ENCODE measurements around the gene ANKRD55. TPM values are rescaled to one million over a fixed set of nuclear protein-coding genes. Genes with fewer than 3 reads are reported as not detected.

The ANKRD55 gene
- total RNA-seq, 5 donors from 2014 or later (not counting 1 experiment from before 2014, with no cell fraction given): 2.8 to 19.9 (median 3.4) TPM

DNA sequence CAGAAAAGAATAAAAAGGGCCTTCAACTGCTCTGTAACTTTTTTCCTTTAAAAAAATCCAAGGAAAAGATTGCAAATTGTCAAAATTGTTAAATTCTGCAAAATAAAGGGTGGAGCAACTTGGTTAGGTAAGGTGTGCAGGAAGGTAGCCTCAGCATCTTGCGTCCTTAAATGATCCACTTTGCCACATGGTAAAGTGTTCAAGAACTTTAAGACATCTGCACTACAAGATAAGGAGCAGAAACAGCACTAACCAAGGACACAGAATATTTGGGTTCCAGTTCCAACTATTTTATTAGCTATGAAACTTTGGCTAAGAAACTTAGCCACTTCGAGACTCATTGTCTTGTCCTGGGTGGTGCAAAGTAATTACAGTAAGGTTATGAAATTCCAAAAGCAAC is 53.7 kb downstream of the ANKRD55 start:
- CTCF ChIA-PET: no interaction called here
- peaks cover 2 to 8% (median 4%) of the 10 kb centered on the region in 3 donors for H3K4me1 Mint-ChIP-seq
- H3K4me3 Mint-ChIP-seq: no peak overlapping the region
- H3K9me3 Mint-ChIP-seq: no peaks in the 10 kb centered on the region
- ATAC-seq (replicated peaks in 1 of 4): no peak
- POLR2A ChIA-PET: no interaction called here
- Histone ChIP-seq H3K36me3 (ENCODE audit: control insufficient read depth in 2 of 2, extremely low read depth in 1 of 2, insufficient read depth in 1 of 2, low read length in 1 of 2) (no peaks in the 10 kb centered on the region), H3K4me3 (ENCODE audit: control insufficient read depth in 1 of 2, extremely low read depth in 1 of 2, low read length in 1 of 2) (no peak overlapping the region), H3K27ac (ENCODE audit: low read length) (no peak overlapping the region), H3K4me1 (ENCODE audit: control insufficient read depth in 1 of 2, extremely low read depth in 1 of 2, insufficient read depth in 2 of 2, low read length in 2 of 2) (no peaks in the 10 kb centered on the region), H3K9me3 (no peaks in the 10 kb centered on the region), H3K27me3 (replicated peaks in 1 of 2; ENCODE audit: control insufficient read depth in 2 of 2, extremely low read depth in 1 of 2, insufficient read depth in 2 of 2, low read length in 1 of 2) (no peaks in the 10 kb centered on the region)
- no peak for DNase-seq
- no peaks in the 10 kb centered on the region for H3K36me3 Mint-ChIP-seq
- no peaks in the 10 kb centered on the region for H3K27me3 Mint-ChIP-seq
- no peak overlapping the region for H3K27ac Mint-ChIP-seq
- WGBS (ENCODE audit: insufficient coverage): no CpG with 5 or more reads among the region's 2 CpGs

DNA sequence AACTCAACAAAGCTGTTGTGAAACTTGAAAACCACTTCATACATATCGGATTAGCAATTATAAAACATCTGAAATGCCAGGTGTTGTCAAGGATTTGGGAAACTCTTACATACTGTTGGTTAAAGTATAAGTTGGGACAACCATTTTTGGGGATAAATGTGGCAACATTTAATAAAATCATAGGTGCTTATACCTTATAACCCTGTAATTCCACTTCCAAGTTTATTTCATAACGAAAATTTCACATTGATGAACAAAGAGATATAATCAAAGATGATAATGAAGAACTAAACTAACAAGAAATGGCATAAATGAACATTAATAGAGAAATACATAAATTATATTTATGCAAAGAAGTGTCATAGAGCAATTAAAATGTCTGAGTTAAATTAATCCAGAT is 54.3 kb downstream of the ANKRD55 start:
- Mint-ChIP-seq H3K9me3 (no peaks in the 10 kb centered on the region), H3K4me1 (peaks cover 2 to 8% (median 4%) of the 10 kb centered on the region in 3 donors), H3K27me3 (no peaks in the 10 kb centered on the region), H3K36me3 (no peaks in the 10 kb centered on the region), H3K4me3 (no peak overlapping the region), H3K27ac (no peak overlapping the region)
- POLR2A ChIA-PET: no interaction called here
- Histone ChIP-seq H3K27me3 (replicated peaks in 1 of 2; ENCODE audit: control insufficient read depth in 2 of 2, extremely low read depth in 1 of 2, insufficient read depth in 2 of 2, low read length in 1 of 2) (no peaks in the 10 kb centered on the region), H3K4me1 (ENCODE audit: control insufficient read depth in 1 of 2, extremely low read depth in 1 of 2, insufficient read depth in 2 of 2, low read length in 2 of 2) (no peaks in the 10 kb centered on the region), H3K36me3 (ENCODE audit: control insufficient read depth in 2 of 2, extremely low read depth in 1 of 2, insufficient read depth in 1 of 2, low read length in 1 of 2) (no peaks in the 10 kb centered on the region), H3K4me3 (ENCODE audit: control insufficient read depth in 1 of 2, extremely low read depth in 1 of 2, low read length in 1 of 2) (no peak overlapping the region), H3K27ac (ENCODE audit: low read length) (no peak overlapping the region), H3K9me3 (no peaks in the 10 kb centered on the region)
- DNase-seq (no peak), ATAC-seq (replicated peaks in 1 of 4) (no peak)
- CTCF ChIA-PET: no interaction called here
- WGBS (ENCODE audit: insufficient coverage): no CpG with 5 or more reads among the region's 2 CpGs

DNA sequence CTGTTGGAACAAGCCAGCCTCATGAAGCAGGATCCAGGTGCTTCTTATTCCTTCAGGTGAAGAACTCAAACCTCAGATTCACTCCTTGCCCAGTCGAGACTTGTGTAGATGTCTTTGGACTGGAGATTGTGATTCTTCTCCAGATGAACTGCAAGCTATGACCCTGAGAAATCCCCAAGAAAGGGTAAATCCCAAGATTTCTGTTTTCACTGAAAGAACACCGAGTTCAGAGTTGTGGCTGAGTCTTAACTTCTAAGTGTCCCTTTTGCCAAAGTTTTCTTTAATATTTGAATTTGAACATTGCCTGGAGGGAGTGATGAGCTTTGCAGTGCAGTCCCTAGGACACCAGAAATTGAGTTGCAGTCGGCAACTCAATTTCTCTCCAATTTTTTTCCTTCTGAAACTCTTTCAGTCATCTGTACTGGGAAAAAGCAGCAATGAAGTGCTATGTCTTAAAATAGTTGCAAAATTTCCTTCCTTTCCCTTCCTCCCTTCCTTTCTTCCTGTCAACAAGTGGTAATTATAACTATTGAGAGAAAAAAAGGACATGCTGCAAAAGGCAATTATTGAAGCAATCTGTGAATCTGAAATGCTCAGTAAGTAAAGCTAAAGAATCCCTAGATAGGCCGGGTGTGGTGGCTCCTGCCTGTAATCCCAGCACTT is 56.1 kb downstream of the ANKRD55 start:
- peaks cover 10 to 19% (median 14%) of the 10 kb centered on the region in 3 donors for H3K4me1 Mint-ChIP-seq
- no peaks in the 10 kb centered on the region for H3K36me3 Mint-ChIP-seq
- Histone ChIP-seq H3K27me3 (replicated peaks in 1 of 2; ENCODE audit: control insufficient read depth in 2 of 2, extremely low read depth in 1 of 2, insufficient read depth in 2 of 2, low read length in 1 of 2) (no peaks in the 10 kb centered on the region), H3K4me1 (ENCODE audit: control insufficient read depth in 1 of 2, extremely low read depth in 1 of 2, insufficient read depth in 2 of 2, low read length in 2 of 2) (peaks cover 0 to 7% of the 10 kb centered on the region in 2 experiments), H3K27ac (ENCODE audit: low read length) (no peak overlapping the region), H3K4me3 (ENCODE audit: control insufficient read depth in 1 of 2, extremely low read depth in 1 of 2, low read length in 1 of 2) (no peak overlapping the region), H3K9me3 (no peaks in the 10 kb centered on the region), H3K36me3 (ENCODE audit: control insufficient read depth in 2 of 2, extremely low read depth in 1 of 2, insufficient read depth in 1 of 2, low read length in 1 of 2) (no peaks in the 10 kb centered on the region)
- WGBS (ENCODE audit: insufficient coverage): 100% methylated on average over 1 of the region's 4 CpGs
- no peak for DNase-seq
- no peak for ATAC-seq (replicated peaks in 1 of 4)
- H3K4me3 Mint-ChIP-seq: no peak overlapping the region
- CTCF ChIA-PET: interaction anchor here in 1 of 2 donors (0.7 kb wide), 1 partner anchor 29 kb away, joined by 3 read pairs; no protein-coding TSS in a partner anchor
- H3K9me3 Mint-ChIP-seq: no peaks in the 10 kb centered on the region
- no peaks in the 10 kb centered on the region for H3K27me3 Mint-ChIP-seq
- POLR2A ChIA-PET: no interaction called here
- H3K27ac Mint-ChIP-seq: no peak overlapping the region

DNA sequence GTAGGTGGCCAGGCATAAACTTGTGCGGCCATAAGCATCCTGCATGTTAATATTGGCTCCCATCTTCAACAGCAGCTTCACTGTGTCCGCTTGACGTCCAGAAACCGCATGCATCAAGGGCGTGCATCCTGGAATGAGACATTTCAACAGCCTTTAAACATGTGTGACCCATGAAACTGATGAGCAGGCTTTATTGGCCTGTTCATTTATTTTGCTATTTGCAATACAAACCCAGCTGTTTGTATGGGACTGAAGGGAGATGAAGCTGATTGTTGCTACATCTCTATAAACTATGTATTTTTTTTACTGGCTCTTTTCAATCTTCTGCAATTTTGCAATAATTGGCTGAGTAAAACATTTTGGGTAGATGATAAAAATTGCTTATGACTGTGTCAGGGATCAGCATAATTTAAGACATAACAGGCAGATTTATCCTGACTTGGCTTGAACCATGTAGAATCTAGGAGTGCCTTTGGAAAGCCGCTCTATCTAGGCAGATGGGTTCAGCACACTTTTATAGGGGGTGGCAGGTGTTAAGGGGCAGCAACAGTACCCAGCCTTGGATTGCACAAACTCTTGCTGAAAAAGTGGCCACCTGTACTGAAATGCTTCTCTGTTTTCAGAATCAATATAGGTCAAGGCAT is 56.9 kb downstream of the ANKRD55 start:
- ATAC-seq (replicated peaks in 1 of 4) (no peak), DNase-seq (no peak)
- Mint-ChIP-seq H3K9me3 (no peaks in the 10 kb centered on the region), H3K27me3 (no peaks in the 10 kb centered on the region), H3K4me1 (peaks cover 10 to 21% (median 14%) of the 10 kb centered on the region in 3 donors), H3K36me3 (no peaks in the 10 kb centered on the region), H3K4me3 (no peak overlapping the region), H3K27ac (no peak overlapping the region)
- no peaks in the 10 kb centered on the region for H3K27me3 ChIP-seq (replicated peaks in 1 of 2; ENCODE audit: control insufficient read depth in 2 of 2, extremely low read depth in 1 of 2, insufficient read depth in 2 of 2, low read length in 1 of 2)
- 90% methylated on average over 2 of the region's 6 CpGs for WGBS (ENCODE audit: insufficient coverage)
- CTCF ChIA-PET: no interaction called here
- no peak overlapping the region for H3K27ac ChIP-seq (ENCODE audit: low read length)
- H3K36me3 ChIP-seq (ENCODE audit: control insufficient read depth in 2 of 2, extremely low read depth in 1 of 2, insufficient read depth in 1 of 2, low read length in 1 of 2): no peaks in the 10 kb centered on the region
- no peaks in the 10 kb centered on the region for H3K9me3 ChIP-seq
- POLR2A ChIA-PET: no interaction called here
- H3K4me3 ChIP-seq (ENCODE audit: control insufficient read depth in 1 of 2, extremely low read depth in 1 of 2, low read length in 1 of 2): no peak overlapping the region
- peaks cover 0 to 7% of the 10 kb centered on the region in 2 experiments for H3K4me1 ChIP-seq (ENCODE audit: control insufficient read depth in 1 of 2, extremely low read depth in 1 of 2, insufficient read depth in 2 of 2, low read length in 2 of 2)

DNA sequence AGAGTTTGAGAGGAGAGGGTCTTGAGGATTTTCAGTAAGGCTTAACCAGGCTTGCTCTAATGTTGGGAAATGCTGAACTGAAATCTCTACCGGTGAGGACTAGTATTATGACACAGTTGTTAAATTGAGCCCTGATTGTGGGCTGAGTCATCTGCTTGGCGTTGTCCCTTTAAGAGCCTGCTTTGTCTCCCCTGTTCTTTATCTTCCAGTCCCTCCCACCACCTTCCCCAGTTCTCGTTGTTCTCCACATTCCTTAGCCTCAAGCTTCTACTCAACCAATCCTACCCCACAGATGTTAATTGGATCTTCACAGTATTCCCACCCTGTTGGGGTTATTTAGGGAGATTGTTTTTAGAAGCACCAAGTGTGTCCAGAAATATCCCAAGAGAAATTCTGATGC is 57.6 kb downstream of the ANKRD55 start:
- H3K27me3 Mint-ChIP-seq: no peaks in the 10 kb centered on the region
- no peaks in the 10 kb centered on the region for H3K9me3 Mint-ChIP-seq
- peaks cover 10 to 21% (median 14%) of the 10 kb centered on the region in 3 donors for H3K4me1 Mint-ChIP-seq
- Histone ChIP-seq H3K27ac (ENCODE audit: low read length) (no peak overlapping the region), H3K36me3 (ENCODE audit: control insufficient read depth in 2 of 2, extremely low read depth in 1 of 2, insufficient read depth in 1 of 2, low read length in 1 of 2) (no peaks in the 10 kb centered on the region), H3K27me3 (replicated peaks in 1 of 2; ENCODE audit: control insufficient read depth in 2 of 2, extremely low read depth in 1 of 2, insufficient read depth in 2 of 2, low read length in 1 of 2) (no peaks in the 10 kb centered on the region), H3K9me3 (no peaks in the 10 kb centered on the region), H3K4me3 (ENCODE audit: control insufficient read depth in 1 of 2, extremely low read depth in 1 of 2, low read length in 1 of 2) (no peak overlapping the region), H3K4me1 (ENCODE audit: control insufficient read depth in 1 of 2, extremely low read depth in 1 of 2, insufficient read depth in 2 of 2, low read length in 2 of 2) (peaks cover 0 to 7% of the 10 kb centered on the region in 2 experiments)
- ATAC-seq (replicated peaks in 1 of 4) (no peak), DNase-seq (no peak)
- ChIA-PET POLR2A (no interaction called here), CTCF (no interaction called here)
- no peaks in the 10 kb centered on the region for H3K36me3 Mint-ChIP-seq
- H3K4me3 Mint-ChIP-seq: no peak overlapping the region
- H3K27ac Mint-ChIP-seq: no peak overlapping the region
- no CpG with 5 or more reads among the region's 3 CpGs for WGBS (ENCODE audit: insufficient coverage)

DNA sequence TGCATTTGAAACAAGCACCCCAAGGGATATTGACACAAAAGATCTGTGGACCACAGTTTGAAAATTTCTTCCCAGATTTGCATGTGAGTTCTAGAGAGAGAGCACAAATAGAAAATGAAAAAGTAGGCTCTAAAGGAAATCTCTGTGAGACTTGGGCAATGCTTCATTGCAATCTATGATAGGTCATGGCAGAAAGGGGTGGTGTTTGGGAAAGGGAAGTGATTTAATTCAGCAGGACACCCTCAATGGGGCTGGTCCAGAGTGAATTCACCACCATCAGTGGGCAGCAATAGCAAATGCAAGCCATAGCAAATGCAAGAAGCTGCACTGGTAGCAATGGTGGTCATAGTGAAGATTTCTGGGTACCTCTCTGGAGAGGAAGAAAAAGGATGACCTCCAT is 58.1 kb downstream of the ANKRD55 start:
- Histone ChIP-seq H3K4me3 (ENCODE audit: control insufficient read depth in 1 of 2, extremely low read depth in 1 of 2, low read length in 1 of 2) (no peak overlapping the region), H3K36me3 (ENCODE audit: control insufficient read depth in 2 of 2, extremely low read depth in 1 of 2, insufficient read depth in 1 of 2, low read length in 1 of 2) (no peaks in the 10 kb centered on the region), H3K27ac (ENCODE audit: low read length) (no peak overlapping the region), H3K4me1 (ENCODE audit: control insufficient read depth in 1 of 2, extremely low read depth in 1 of 2, insufficient read depth in 2 of 2, low read length in 2 of 2) (peaks cover 0 to 7% of the 10 kb centered on the region in 2 experiments), H3K27me3 (replicated peaks in 1 of 2; ENCODE audit: control insufficient read depth in 2 of 2, extremely low read depth in 1 of 2, insufficient read depth in 2 of 2, low read length in 1 of 2) (no peaks in the 10 kb centered on the region), H3K9me3 (no peaks in the 10 kb centered on the region)
- Mint-ChIP-seq H3K9me3 (no peaks in the 10 kb centered on the region), H3K27ac (no peak overlapping the region), H3K27me3 (no peaks in the 10 kb centered on the region), H3K36me3 (no peaks in the 10 kb centered on the region), H3K4me1 (peaks cover 10 to 25% (median 14%) of the 10 kb centered on the region in 3 donors), H3K4me3 (no peak overlapping the region)
- POLR2A ChIA-PET: no interaction called here
- no peak for DNase-seq
- ATAC-seq (replicated peaks in 1 of 4): no peak
- CTCF ChIA-PET: no interaction called here

Measured in T-cell (primary cell).